ENCODE results near the gene IGFN1. TPM values are rescaled to one million over a fixed set of nuclear protein-coding genes. Genes with fewer than 3 reads are reported as not detected.

IGFN1 gene
- total and polyA plus RNA-seq, 2 of the 4 experiments (the other 2 are of a cell fraction): 0.05 TPM; not detected in 1

DNA sequence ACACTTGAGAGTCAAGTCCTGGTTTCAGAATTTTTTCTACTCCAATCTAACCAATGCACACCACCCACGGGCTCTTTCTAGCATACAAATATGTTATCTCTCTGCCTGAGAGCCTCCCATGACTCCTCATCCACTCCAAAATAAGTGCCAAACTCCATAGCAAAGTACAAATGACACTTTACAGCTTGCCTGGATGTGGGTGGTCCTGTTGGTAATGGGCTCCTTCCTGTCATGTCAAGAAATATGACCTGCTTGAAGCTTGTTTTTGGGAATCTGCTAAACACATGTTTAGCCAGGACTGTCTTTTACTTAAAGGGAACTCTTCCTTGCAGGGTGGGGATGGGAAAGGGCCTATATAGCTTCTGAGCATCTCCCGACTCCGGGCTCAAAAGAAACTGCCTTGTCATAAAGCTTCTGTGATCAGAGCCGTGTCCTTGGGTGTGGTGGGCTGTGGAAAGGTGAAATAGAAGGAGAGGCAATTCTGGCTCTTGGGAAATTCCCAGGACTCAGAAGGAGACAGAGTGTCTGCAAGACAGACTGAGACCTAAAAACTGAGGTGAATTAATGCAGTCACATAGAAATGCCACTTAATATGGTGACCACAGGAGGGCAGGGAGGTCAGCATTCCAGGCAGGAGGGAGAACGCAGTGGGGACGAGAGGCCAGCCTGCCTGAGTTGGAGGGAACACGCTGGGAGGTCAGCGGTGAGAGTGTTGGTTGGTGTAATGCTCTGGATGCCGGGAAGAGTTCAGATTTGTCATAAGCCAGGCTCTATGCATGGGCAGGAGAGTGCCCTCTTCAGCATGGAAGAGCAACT is 6.1 kb upstream of the IGFN1 start:
- Histone ChIP-seq H3K36me3 (ENCODE audit: control insufficient read depth, insufficient read depth, low read length) (no peaks in the 10 kb centered on the region), H3K27me3 (ENCODE audit: control insufficient read depth, insufficient read depth, low read length) (peaks cover 8% of the 10 kb centered on the region; the same call in 1 of the 2 replicates), H3K79me1 (ENCODE audit: low read depth in 1 of 2, low read length in 2 of 2) (no peaks in the 10 kb centered on the region), H3K18ac (ENCODE audit: low read depth, low read length) (no peak overlapping the region), H2BK20ac (ENCODE audit: low read depth, low read length) (0 out of 2 replicates have a peak overlapping the region, but pooled peaks have one; percentile 40), H2BK15ac (ENCODE audit: low read depth, low read length) (no peak overlapping the region), H3K4me2 (ENCODE audit: low read depth, low read length) (peak overlapping the region; percentile 40; the same call in 1 of the 2 replicates), H3K56ac (ENCODE audit: extremely low read depth, insufficient read depth, low read length) (no peak overlapping the region), H3K27ac (ENCODE audit: insufficient read depth, low read length) (no peak overlapping the region), H3K9me3 (ENCODE audit: control insufficient read depth, insufficient read depth, low read length) (no peaks in the 10 kb centered on the region), H3K23ac (ENCODE audit: low read depth, low read length) (no peak overlapping the region), H4K5ac (ENCODE audit: low read depth, low read length) (no peak overlapping the region), H3K9ac (ENCODE audit: low read depth, low read length) (no peak overlapping the region), H3K14ac (replicated peaks; ENCODE audit: low read depth, low read length) (no peak overlapping the region), H4K20me1 (ENCODE audit: insufficient read depth, low read length) (no peaks in the 10 kb centered on the region), H2BK5ac (ENCODE audit: low read depth, low read length, poor library complexity, severe bottlenecking) (no peak overlapping the region), H3K4me3 (ENCODE audit: insufficient read depth, low read depth, low read length) (no peak overlapping the region), H2AFZ (replicated peaks; ENCODE audit: low read length, poor library complexity) (peak overlapping the region; percentile 92), H3K9me1 (ENCODE audit: insufficient read depth, low read length) (peaks cover 10% of the 10 kb centered on the region; the same call in 1 of the 2 replicates), H2AK9ac (replicated peaks; ENCODE audit: low read depth, low read length, poor library complexity) (peak overlapping the region; percentile 85), H4K91ac (ENCODE audit: insufficient read depth, low read depth, low read length) (no peak overlapping the region), H2BK120ac (ENCODE audit: low read depth, low read length) (no peak overlapping the region; the same call in 1 of the 2 replicates), H2AK5ac (ENCODE audit: low read depth, low read length) (no peak overlapping the region), H3K4ac (ENCODE audit: low read depth, low read length) (no peak overlapping the region), H3K4me1 (ENCODE audit: control insufficient read depth, insufficient read depth, low read length) (peaks cover 5% of the 10 kb centered on the region), H4K8ac (ENCODE audit: low read depth in 2 of 2, low read length in 2 of 2) (peak overlapping the region in 1 of 2 experiments; percentile 71; a peak in 2 of 4 replicates)
- intact Hi-C loops (cut with micrococcal nuclease): loop anchor here (2.0 to 10.0 kb wide), 2 partner anchors 38 to 100 kb away; no protein-coding TSS in a partner anchor
- in situ Hi-C loops (cut with MboI; ENCODE audit: low sequenced_read_pairs): no loop called here
- BruUV-seq (replicated peaks): no TSS peak
- ChIA-PET POLR2A (ENCODE audit: unreplicated experiment) (no interaction called here), CTCF (interaction anchor here (0.7 kb wide), 1 partner anchor 39 kb away, joined by 3 read pairs; no protein-coding TSS in a partner anchor)
- ATAC-seq (ENCODE audit: low read depth): peak; percentile 100
- dilution Hi-C loops (cut with HindIII; ENCODE audit: low sequenced_read_pairs, unreplicated experiment): no loop called here
- 6% methylated on average over 3 of the region's 9 CpGs; no CpG with 5 or more reads in 1 of the 2 experiments for WGBS, 2 experiments (ENCODE audit: extremely low coverage in 2 of 2, insufficient read length in 1 of 2)
- TF ChIP-seq, protein P1, sequence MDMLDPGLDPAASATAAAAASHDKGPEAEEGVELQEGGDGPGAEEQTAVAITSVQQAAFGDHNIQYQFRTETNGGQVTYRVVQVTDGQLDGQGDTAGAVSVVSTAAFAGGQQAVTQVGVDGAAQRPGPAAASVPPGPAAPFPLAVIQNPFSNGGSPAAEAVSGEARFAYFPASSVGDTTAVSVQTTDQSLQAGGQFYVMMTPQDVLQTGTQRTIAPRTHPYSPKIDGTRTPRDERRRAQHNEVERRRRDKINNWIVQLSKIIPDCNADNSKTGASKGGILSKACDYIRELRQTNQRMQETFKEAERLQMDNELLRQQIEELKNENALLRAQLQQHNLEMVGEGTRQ (IDR thresholded peaks at IDR 0.05; ENCODE audit: low read depth, low read length): no peak
- TF ChIP-seq MAFK (IDR thresholded peaks at IDR 0.05; ENCODE audit: low read depth, low read length): no peak
- TF ChIP-seq RAD21 (IDR thresholded peaks at IDR 0.05; ENCODE audit: low read length): peak; percentile 69
- TF ChIP-seq SMC3 (IDR thresholded peaks at IDR 0.05; ENCODE audit: low read depth, low read length): peak; percentile 63
- TF ChIP-seq, protein P2, sequence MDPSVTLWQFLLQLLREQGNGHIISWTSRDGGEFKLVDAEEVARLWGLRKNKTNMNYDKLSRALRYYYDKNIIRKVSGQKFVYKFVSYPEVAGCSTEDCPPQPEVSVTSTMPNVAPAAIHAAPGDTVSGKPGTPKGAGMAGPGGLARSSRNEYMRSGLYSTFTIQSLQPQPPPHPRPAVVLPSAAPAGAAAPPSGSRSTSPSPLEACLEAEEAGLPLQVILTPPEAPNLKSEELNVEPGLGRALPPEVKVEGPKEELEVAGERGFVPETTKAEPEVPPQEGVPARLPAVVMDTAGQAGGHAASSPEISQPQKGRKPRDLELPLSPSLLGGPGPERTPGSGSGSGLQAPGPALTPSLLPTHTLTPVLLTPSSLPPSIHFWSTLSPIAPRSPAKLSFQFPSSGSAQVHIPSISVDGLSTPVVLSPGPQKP (IDR thresholded peaks at IDR 0.05; ENCODE audit: borderline replicate concordance, low read depth, low read length): no peak
- TF ChIP-seq POLR2A (IDR thresholded peaks at IDR 0.05; ENCODE audit: low read depth, low read length): no peak
- TF ChIP-seq BHLHE40 (IDR thresholded peaks at IDR 0.05; ENCODE audit: low read depth, low read length): no peak
- TF ChIP-seq, protein P3, sequence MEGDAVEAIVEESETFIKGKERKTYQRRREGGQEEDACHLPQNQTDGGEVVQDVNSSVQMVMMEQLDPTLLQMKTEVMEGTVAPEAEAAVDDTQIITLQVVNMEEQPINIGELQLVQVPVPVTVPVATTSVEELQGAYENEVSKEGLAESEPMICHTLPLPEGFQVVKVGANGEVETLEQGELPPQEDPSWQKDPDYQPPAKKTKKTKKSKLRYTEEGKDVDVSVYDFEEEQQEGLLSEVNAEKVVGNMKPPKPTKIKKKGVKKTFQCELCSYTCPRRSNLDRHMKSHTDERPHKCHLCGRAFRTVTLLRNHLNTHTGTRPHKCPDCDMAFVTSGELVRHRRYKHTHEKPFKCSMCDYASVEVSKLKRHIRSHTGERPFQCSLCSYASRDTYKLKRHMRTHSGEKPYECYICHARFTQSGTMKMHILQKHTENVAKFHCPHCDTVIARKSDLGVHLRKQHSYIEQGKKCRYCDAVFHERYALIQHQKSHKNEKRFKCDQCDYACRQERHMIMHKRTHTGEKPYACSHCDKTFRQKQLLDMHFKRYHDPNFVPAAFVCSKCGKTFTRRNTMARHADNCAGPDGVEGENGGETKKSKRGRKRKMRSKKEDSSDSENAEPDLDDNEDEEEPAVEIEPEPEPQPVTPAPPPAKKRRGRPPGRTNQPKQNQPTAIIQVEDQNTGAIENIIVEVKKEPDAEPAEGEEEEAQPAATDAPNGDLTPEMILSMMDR (conservative IDR thresholded peaks at IDR 0.05; ENCODE audit: low read depth, low read length): peak; percentile 81
- TF ChIP-seq RCOR1 (IDR thresholded peaks at IDR 0.05; ENCODE audit: insufficient replicate concordance, low read length): no peak
- no peak for TF ChIP-seq MXI1 (IDR thresholded peaks at IDR 0.05; ENCODE audit: borderline replicate concordance, low read depth, low read length)
- no peak for TF ChIP-seq CHD1 (IDR thresholded peaks at IDR 0.05; ENCODE audit: low read depth, low read length)
- peak; percentile 88 for DNase-seq
